Diencephalon (tissue), 1 donor: ENCODE measurements around the gene SEC61A1. TPM values are rescaled to one million over a fixed set of nuclear protein-coding genes. Genes with fewer than 3 reads are reported as not detected.

Experiments
- small RNA-seq: library from RNA; depleted of rRNA; stranded (forward); fragments of <200 nt; gene quantifications from one replicate; pipeline ENCODE3, GENCODE V24; 2014
- total RNA-seq: library from RNA; depleted of rRNA; stranded (reverse); fragments of >200 nt; gene quantifications from one replicate; pipeline ENCODE4 v1.2.3, GENCODE V29; 2014

The SEC61A1 gene
- total RNA-seq: 95.7 TPM

DNA sequence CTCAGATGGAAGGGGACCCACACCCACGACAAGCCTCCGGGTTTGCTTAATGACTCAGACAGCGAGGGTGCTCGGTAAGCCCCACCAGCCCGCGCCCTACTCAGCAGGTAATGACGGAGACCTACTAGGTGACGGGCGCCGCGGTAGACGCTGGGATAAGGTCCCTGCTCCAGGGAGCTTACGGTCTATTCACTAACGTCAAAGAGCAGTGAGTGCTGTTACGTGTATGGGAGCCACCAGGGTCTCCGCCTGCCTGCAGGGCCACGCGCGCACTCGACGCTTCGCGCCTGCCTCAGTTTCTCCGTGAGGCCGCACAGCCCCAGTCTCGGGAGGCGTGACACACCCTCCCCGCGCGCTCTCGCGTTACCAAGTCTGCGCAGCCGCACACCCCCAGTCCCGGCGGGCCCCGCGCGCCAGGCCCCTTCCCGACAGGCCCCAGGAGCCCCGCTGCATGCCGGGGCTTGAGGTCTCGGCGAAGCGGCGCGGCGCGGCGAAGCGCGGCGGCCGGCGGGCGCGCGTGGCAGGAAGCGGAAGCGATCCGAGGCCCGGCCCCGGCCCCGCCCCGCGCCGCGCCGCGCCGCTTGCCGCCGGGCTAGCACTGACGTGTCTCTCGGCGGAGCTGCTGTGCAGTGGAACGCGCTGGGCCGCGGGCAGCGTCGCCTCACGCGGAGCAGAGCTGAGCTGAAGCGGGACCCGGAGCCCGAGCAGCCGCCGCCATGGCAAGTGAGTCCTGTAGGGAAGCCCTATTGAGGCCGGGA lies at the start of gene SEC61A1:
Gene SEC61A1 (plus strand): TSS at position 601 of the 758 bp plus-strand sequence. CDS start 116 bp downstream, at position 717.

Small RNA genes within 50 kb of the gene (small RNA-seq; reads per million reads assigned to genes)
- gene RNU2-37P: 0.08 reads per million

Other genes with a start within 250 kb of the SEC61A1 start
- 43.4 TPM for gene MGLL, start 229.9 kb upstream of the SEC61A1 start, total RNA-seq
- 1.8 TPM for gene KBTBD12, start 137.2 kb upstream of the SEC61A1 start, total RNA-seq
- gene RUVBL1, start 71.4 kb downstream of the SEC61A1 start, total RNA-seq: 53.3 TPM
- gene EEFSEC, start 101.0 kb downstream of the SEC61A1 start, total RNA-seq: 8.1 TPM